Type B pancreatic cell (in vitro differentiated cells): ENCODE measurements around the gene WWC1. TPM values are rescaled to one million over a fixed set of nuclear protein-coding genes. Genes with fewer than 3 reads are reported as not detected.

Experiments
- DNase-seq: peaks from one replicate; pipeline ENCODE4 v3.0.0; 2021; ENCODE audit warnings: mixed read lengths; ENCODE audit not compliant: unreplicated experiment; ENCODE audit errors: extremely low spot score
- H3K27ac Mint-ChIP-seq: 2 replicates; pipeline ENCODE4 v1.8.0; 2021; ENCODE audit warnings: mild to moderate bottlenecking, mixed read lengths
- H3K27me3 Mint-ChIP-seq: 2 replicates; pipeline ENCODE4 v1.8.0; 2021; ENCODE audit warnings: mixed read lengths
- H3K36me3 Mint-ChIP-seq: 2 replicates; pipeline ENCODE4 v1.8.0; 2021; ENCODE audit warnings: mixed read lengths
- H3K4me1 Mint-ChIP-seq: one replicate; pipeline ENCODE4 v1.8.0; 2021; ENCODE audit warnings: mixed read lengths; ENCODE audit not compliant: unreplicated experiment
- H3K4me3 Mint-ChIP-seq: 2 replicates; pipeline ENCODE4 v1.8.0; 2021; ENCODE audit warnings: mild to moderate bottlenecking, mixed read lengths
- H3K9me3 Mint-ChIP-seq: 2 replicates; pipeline ENCODE4 v1.8.0; 2021; ENCODE audit warnings: mixed read lengths
- CTCF ChIP-seq: fragments of 200-600 bp; sonication (generic); conservative IDR thresholded peaks from 2 replicates; pipeline ENCODE4 v1.5.0; 2021; ENCODE audit warnings: antibody characterized with exemption, mild to moderate bottlenecking
- total RNA-seq: library from RNA; stranded (reverse); gene quantifications from 2 replicates; pipeline ENCODE4 v1.2.1, GENCODE V29; 2021; ENCODE audit warnings: low replicate concordance

The WWC1 gene
- total RNA-seq, 1 donor from 2014 or later: 80.1 TPM

GRCh38 chr5:168360521-168361285, 69.3 kb downstream of the WWC1 start:
- Mint-ChIP-seq H3K27ac (peak overlapping the region; percentile 90), H3K4me1 (peaks cover 32% of the 10 kb centered on the region), H3K4me3 (peak overlapping the region; percentile 61), H3K9me3 (peaks cover 4% of the 10 kb centered on the region), H3K27me3 (no peaks in the 10 kb centered on the region), H3K36me3 (no peaks in the 10 kb centered on the region)
- DNase-seq: no peak
- no peak for TF ChIP-seq CTCF

- DNase-seq: no peak
- Mint-ChIP-seq H3K4me1 (peaks cover 36% of the 10 kb centered on the region), H3K9me3 (peaks cover 4% of the 10 kb centered on the region), H3K4me3 (peak overlapping the region; percentile 44), H3K27me3 (no peaks in the 10 kb centered on the region), H3K36me3 (no peaks in the 10 kb centered on the region), H3K27ac (peak overlapping the region; percentile 92)
- TF ChIP-seq CTCF: no peak
Measured at GRCh38 chr5:168362097-168362885, 70.8 kb downstream of the WWC1 start.

GRCh38 chr5:168364151-168364661, 72.8 kb downstream of the WWC1 start:
- peak overlapping the region; percentile 96 for H3K27ac Mint-ChIP-seq
- peaks cover 4% of the 10 kb centered on the region for H3K9me3 Mint-ChIP-seq
- H3K4me3 Mint-ChIP-seq: peak overlapping the region; percentile 62
- no peaks in the 10 kb centered on the region for H3K27me3 Mint-ChIP-seq
- H3K4me1 Mint-ChIP-seq: peaks cover 36% of the 10 kb centered on the region
- TF ChIP-seq CTCF: no peak
- H3K36me3 Mint-ChIP-seq: peaks cover 4% of the 10 kb centered on the region
- DNase-seq: no peak

- Mint-ChIP-seq H3K9me3 (peaks cover 4% of the 10 kb centered on the region), H3K36me3 (peaks cover 4% of the 10 kb centered on the region), H3K4me3 (peak overlapping the region; percentile 62), H3K27me3 (no peaks in the 10 kb centered on the region), H3K27ac (peak overlapping the region; percentile 96), H3K4me1 (peaks cover 36% of the 10 kb centered on the region)
- no peak for TF ChIP-seq CTCF
- DNase-seq: no peak
Measured at GRCh38 chr5:168364750-168365550, 73.5 kb downstream of the WWC1 start.

GRCh38 chr5:168365581-168366081, 74.2 kb downstream of the WWC1 start:
- H3K36me3 Mint-ChIP-seq: peaks cover 5% of the 10 kb centered on the region
- no peak for TF ChIP-seq CTCF
- DNase-seq: no peak
- peak overlapping the region; percentile 41 for H3K4me3 Mint-ChIP-seq
- H3K27me3 Mint-ChIP-seq: no peaks in the 10 kb centered on the region
- H3K9me3 Mint-ChIP-seq: peaks cover 4% of the 10 kb centered on the region
- peak overlapping the region; percentile 96 for H3K27ac Mint-ChIP-seq
- peaks cover 36% of the 10 kb centered on the region for H3K4me1 Mint-ChIP-seq
